Measurements from ENCODE around the gene CCDC124.

CCDC124 gene

GRCh38 chr19:17989425-17990094 is 56.7 kb downstream of the CCDC124 start:
- DNase-seq, result no peak

GRCh38 chr19:17993076-17993813 is 60.4 kb downstream of the CCDC124 start:
- no peak for DNase-seq
